Activated CD4-positive, alpha-beta T cell treated with anti-CD3 and anti-CD28 coated beads for 1 hour (primary cell): ENCODE measurements around the gene SLC10A3.

ENCODE experiments used
- DNase-seq: peaks from one replicate; pipeline ENCODE4 v3.0.0-alpha.2; 2020

Gene SLC10A3

GRCh38 chrX:154463611-154464220 is 26.7 kb downstream of the SLC10A3 start:
- no peak for DNase-seq

- DNase-seq, result no peak
These were observed 28.0 kb downstream of the SLC10A3 start for GRCh38 chrX:154462396-154462795.

- no peak for DNase-seq
These were observed 30.1 kb downstream of the SLC10A3 start for GRCh38 chrX:154460326-154460725.

GRCh38 chrX:154459832-154460231 is 30.6 kb downstream of the SLC10A3 start:
- no peak for DNase-seq

DNA sequence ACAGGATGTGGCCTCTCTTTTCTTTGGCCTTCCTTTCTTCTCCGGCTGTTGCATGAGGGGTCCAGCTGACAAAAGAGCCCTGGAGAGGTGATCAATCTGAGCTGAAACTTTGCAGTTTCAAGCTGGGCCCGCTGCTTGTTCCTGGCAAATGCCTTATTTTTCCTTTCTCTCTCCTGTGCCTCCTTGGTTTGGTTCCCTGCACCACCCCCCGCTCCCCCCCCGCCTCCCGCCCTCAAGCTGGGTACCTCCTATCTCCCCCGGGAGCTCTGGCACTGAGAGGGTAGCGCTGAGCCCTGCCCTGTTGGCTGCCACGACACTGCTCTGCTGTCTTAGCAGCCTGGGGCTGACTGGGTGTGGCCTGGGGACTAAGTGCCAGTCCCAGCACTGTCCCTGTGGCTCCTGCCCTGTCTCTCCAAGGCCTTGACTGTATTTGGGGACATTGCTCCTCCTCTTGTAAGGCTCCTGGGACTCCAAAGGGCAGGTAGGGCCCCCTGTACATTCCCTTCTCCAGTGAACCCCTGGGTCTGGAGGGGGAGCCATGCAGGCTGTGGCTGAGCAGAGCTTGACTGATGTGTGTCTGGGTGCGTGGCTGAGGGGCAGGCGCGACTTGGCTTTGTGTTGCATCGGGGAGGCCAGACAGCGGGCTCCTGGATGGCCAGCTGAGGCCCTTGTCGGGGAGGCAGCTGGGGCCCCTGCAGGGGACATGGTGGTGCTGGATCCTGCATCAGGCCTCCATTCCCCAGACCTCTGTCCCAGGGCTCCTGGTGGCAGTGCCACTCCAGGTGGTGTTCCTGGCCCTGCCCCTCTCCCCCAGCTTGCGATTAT is 31.3 kb downstream of the SLC10A3 start:
- DNase-seq, result no peak

DNA sequence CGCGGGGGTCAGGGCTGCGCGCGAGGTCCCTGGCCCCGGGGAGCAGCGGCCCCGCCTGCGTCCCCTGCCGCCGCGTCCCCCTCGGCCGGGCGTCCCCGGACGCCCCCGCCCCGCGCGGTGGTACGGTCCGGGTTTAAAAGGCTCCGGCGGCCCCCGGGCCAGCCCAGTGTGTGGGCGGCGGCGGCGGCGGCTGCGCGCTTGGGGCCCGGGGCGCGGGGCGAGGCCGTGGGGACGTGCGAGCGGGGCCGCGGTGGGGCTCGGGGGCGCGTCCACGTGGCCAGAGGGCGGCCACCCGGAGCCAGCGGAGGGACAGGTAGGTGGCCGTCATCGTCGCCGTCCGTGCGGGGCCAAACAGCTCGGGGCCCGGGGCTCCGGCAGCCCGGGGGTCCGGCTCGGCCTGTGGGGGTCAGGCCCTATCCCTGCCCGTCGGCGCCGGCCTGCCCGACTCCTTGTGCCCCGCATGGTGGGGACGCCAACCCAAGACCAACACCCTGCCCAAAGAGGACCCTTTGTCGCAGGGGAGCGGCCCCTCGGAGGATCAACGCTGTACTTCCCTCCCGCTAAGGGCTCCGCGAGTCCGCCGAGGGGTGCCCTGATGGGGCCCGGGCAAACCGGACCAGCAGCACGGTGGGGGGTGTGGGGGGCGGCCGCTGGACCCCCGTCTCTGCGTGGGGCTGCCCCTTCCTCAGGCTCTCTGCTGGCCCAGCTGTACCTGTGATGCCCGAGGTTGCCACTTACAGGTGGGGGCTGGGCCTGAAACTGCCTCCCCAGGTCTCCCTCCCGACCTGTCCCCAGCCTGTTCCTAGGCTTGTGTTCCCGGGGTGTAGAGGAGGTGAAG is 32.1 kb downstream of the SLC10A3 start, which contains the start of gene PLXNA3:
Gene PLXNA3 (plus strand): TSS at position 166 of the 838 bp plus-strand sequence. CDS start 1,903 bp downstream, outside the sequence.
- peak; percentile 60 for DNase-seq

DNA sequence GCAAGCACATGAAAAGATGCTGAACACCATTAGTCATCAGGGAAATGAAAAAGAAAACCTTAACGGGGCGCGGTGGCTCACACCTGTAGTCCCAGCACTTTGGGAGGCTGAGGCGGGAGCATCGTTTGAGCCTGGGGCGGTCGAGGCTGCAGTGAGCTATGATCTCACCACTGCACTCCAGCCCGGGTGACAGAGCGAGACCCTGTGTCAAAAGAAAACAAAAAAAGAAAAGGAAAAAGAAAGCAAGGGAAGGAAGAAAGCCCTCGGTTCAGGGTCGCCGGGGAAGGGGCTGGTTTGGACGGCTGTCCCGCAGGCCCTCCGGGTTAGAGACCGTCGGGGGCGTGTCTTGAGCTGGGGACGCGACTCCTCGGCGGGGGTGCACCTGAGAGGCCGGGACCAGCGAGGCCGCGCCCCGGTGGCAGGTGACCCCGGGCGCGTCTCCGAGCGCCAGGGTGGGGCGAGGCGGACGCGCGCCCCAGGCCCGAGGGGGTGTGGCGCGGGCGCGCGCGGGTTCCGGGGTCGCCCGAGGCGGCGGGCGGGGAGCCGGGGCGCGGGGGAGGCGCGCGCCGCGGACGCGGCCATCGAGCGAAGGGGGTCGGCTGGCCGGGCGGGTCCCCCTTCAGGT is 32.8 kb downstream of the SLC10A3 start:
- DNase-seq, result no peak

DNA sequence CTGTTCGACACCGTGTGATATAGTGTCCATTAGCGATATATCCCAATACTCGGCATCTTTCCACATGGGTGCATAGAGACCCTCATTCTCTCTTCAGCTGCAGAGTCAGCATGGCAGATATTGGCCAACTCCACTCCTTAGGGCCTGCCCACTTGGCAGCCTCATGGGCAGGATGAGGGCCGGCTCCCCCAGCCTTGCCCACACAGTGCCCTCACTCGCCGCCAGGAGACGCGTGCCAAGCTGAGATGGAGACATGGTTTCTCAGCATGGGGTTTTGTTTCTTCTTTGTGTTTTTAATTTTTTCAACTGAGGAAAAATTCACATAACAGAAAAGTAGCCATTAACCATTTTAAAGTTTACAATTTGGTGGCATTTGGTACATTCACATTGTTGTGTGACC is 37.6 kb downstream of the SLC10A3 start:
- DNase-seq, result no peak

GRCh38 chrX:154450312-154450711 is 40.1 kb downstream of the SLC10A3 start:
- no peak for DNase-seq

DNA sequence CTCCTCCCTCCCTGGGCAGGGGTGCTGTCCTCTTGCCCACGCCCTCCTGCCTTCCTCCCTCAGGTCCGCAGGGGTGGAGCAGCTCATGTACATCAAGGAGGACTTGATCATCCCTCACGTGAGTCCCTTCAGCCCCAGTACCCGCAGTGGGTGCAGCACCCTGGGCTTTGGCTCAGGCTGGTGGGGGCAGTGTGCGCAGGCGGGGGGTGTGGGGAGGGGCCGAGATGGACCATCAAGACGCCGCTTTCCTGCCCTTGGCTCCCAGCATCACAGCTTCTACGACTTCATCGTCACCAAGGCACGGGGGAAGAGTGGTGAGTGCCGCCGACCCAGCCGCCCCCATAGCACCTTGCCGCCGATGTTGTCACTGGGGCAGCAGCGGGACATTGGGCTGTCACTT is 40.8 kb downstream of the SLC10A3 start:
- DNase-seq, result no peak

GRCh38 chrX:154448484-154448883 is 41.9 kb downstream of the SLC10A3 start:
- DNase-seq, result no peak

- no peak for DNase-seq
These were observed 44.0 kb downstream of the SLC10A3 start for GRCh38 chrX:154446430-154446829.

DNA sequence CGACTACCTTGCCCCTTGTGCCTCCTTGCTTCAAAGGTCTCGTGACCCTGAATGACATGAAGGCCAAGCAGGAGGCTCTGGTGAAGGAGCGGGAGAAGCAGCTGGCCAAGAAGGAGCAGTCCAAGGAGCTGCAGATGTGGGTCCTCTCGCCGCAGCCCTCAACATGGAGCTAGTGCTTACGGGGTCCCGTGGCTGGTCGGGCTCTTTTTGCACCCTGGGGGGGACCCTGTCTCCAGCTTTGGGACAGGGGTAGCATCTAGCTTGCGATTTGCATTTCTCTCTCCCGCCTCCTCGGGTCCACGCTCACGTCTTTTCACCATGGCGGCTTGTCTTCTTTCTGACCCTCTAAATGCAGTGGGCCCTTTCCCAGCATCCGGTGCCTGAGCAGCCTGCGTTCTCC is 44.7 kb downstream of the SLC10A3 start:
- no peak for DNase-seq

DNA sequence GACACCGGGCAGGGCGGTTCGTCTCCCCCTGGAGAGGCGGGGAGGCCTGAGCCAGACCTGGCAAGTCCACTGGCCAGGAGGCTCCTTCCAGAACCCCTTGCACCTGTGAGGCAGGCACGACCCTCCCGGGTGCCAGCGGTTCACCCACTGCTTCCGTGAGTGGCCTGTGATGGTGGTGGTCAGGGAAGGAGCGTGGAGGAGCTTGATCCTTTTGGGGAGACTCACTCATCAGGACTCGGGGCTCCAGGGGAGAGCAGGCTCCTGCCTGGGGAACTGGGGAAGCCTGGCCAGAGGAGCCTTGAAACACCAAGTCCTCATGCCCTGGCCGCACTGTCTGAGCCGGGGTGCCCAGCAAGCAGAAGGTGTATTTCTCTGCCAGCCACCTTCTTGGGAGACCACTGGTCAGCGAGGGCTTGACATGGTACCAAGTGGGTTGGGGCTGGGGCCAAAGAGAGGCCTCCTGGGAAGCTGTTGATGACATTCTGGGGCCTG is 45.6 kb downstream of the SLC10A3 start:
- no peak for DNase-seq

DNA sequence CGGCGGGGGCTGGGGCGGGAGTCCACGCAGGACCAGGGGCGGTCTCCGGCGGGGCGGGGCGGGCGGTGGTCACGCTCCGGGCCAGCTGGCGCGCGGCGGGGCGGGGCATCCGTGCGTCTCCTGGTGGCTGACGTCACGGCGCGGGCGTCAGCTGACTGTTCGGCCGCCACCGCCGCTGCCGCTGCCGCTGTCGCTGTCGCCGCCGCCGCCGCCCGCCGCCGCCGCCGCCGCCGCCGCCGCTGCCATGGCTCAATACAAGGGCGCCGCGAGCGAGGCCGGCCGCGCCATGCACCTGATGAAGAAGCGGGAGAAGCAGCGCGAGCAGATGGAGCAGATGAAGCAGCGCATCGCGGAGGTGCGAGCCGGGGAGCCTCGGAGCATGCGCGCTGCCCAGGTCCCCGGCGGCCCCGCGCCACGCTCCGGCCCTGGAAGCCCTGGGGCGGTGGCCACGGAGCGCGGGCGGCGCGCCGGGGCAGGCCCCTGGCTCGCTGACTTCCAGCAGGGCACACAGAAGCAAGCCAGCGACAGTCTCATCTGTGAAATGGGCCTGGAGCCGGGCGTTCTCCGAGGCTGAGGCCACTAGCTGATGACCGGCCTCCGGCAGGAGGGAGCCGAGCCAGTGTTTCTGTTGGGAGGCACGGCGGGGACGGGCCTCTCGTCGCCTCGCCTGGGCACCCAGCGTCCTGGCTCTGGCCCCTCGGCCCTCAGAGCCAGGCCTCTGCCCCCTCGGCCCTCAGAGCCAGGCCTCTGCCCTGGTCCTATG is 46.3 kb downstream of the SLC10A3 start, which contains the start of gene FAM50A:
Gene FAM50A (plus strand): TSS at position 150 of the 763 bp plus-strand sequence. CDS start 95 bp downstream, at position 245.
- peak; percentile 39 for DNase-seq

DNA sequence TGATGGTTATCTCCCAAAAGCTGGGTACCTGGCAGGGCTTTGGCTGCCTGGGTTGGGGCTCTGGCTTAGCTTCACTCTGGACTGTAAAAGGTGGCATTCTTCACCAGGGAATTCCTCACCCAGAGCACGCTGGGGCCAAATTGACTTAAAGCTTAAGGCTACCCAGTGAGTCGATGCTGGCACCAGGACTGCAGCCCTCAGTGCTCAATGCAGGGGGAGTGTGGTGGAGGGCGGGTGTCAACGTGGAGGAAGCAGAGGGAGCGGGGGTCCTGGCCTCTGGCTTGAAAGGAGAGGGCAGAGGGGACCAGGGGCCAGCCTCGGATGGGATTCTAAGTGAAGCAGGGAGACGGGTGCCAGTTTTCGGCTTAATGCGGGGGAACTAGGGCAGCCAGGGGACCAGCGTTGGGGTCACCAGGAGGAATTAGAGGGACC is 46.9 kb downstream of the SLC10A3 start:
- DNase-seq, result no peak

DNA sequence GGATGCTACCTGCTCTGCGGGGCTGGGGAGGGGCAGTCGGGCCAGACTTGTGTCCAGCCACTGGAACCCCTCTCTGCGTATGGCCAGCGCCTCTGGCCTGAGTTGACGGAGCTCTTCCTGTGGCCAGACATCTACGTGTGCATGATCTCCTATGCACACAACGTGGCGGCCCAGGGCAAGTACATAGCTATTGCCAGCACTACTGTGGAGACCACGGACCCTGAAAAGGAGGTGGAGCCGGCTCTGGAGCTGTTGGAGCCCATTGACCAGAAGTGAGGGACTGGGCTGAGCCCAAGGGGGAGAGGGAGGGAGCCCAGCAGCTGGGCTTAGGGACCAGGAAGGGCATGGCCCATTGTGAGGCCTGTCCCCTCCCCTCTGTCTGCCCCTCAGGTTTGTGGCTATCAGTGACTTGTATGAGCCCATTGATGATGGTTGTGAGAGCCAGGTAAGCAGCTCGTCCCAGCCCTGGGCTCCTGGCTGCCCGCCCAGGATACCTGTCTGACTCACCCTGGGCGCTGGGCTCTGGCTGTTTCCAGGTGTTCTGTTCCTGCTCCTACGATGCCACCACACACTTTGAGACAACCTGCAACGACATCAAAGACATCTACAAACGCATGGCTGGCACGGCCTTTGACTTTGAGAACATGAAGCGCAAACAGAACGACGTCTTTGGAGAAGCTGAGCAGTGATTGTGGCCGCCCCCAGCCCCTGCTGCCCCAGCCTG is 48.3 kb downstream of the SLC10A3 start:
- no peak for DNase-seq

DNA sequence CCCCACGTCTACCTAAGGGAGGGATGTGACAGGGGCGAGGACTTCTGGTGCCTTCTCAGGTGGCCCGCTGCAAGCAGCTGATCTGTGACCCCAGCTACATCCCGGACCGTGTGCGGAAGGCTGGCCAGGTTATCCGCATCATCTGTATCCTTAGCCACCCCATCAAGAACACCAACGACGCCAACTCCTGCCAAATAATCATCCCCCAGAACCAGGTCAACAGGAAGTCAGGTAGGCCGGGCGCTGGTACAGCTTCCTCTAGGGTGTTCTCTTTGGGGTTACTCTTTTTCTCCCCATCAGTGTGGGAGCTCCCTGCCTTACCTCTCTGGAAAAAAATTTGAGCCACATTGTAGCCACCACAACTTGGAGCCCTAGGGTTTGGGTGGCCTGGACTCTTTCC is 48.9 kb downstream of the SLC10A3 start:
- no peak for DNase-seq

GRCh38 chrX:154440623-154441357 is 49.6 kb downstream of the SLC10A3 start:
- no peak for DNase-seq

DNA sequence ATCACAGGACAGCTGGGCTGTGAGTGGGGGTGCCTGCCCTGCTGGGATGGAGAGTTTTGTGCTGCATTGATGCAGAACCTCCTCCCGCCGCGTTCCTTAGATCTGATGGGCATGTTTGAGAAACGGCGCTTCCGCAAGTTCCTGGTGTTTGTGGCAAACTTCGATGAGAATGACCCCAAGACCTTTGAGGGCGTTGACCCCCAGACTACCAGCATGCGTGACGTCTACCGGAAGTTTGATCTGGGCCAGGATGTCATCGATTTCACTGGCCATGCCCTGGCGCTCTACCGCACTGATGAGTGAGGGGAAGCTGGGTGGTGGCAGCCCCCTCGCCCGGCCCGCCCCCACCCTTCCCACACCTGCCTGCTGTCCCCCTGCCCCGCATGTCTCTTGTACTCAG is 50.6 kb downstream of the SLC10A3 start:
- DNase-seq, result no peak
